BE2C (cell line): ENCODE results near the gene ELMO1.

Experiments
- DNase-seq: peaks from one replicate; pipeline ENCODE4 v3.0.0-alpha.2; 2020
- H3K27me3 ChIP-seq: fragments of 250-450 bp; sonication (Bioruptor Pico); 2 replicates; pipeline ENCODE4 v1.5.1; 2020; ENCODE audit warnings: mild to moderate bottlenecking
- H3K36me3 ChIP-seq: fragments of 250-450 bp; sonication (Bioruptor Pico); 2 replicates; pipeline ENCODE4 v1.5.1; 2020; ENCODE audit warnings: mild to moderate bottlenecking
- H3K4me1 ChIP-seq: fragments of 250-450 bp; sonication (Bioruptor Pico); 2 replicates; pipeline ENCODE4 v1.5.1; 2020
- H3K4me3 ChIP-seq: 2 replicates; pipeline ENCODE4 v1.5.1; 2011; ENCODE audit warnings: low read depth, low read length
- H3K9me3 ChIP-seq: fragments of 250-450 bp; sonication (Bioruptor Pico); 2 replicates; pipeline ENCODE4 v1.5.1; 2020
- TF ChIP-seq, protein P1 (sequence below): IDR thresholded peaks from 2 replicates; pipeline ENCODE4 v1.5.1; 2012; ENCODE audit warnings: mild to moderate bottlenecking, low read depth, low read length

Gene ELMO1

GRCh38 chr7:36887233-36887632 lies 561.4 kb downstream of the ELMO1 start:
- Histone ChIP-seq H3K4me3 (no peak overlapping the region), H3K36me3 (no peaks in the 10 kb centered on the region), H3K27me3 (no peaks in the 10 kb centered on the region), H3K4me1 (peaks cover 14% of the 10 kb centered on the region), H3K9me3 (no peaks in the 10 kb centered on the region)
- DNase-seq = no peak
- TF ChIP-seq, protein P1, sequence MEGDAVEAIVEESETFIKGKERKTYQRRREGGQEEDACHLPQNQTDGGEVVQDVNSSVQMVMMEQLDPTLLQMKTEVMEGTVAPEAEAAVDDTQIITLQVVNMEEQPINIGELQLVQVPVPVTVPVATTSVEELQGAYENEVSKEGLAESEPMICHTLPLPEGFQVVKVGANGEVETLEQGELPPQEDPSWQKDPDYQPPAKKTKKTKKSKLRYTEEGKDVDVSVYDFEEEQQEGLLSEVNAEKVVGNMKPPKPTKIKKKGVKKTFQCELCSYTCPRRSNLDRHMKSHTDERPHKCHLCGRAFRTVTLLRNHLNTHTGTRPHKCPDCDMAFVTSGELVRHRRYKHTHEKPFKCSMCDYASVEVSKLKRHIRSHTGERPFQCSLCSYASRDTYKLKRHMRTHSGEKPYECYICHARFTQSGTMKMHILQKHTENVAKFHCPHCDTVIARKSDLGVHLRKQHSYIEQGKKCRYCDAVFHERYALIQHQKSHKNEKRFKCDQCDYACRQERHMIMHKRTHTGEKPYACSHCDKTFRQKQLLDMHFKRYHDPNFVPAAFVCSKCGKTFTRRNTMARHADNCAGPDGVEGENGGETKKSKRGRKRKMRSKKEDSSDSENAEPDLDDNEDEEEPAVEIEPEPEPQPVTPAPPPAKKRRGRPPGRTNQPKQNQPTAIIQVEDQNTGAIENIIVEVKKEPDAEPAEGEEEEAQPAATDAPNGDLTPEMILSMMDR = no peak

DNA sequence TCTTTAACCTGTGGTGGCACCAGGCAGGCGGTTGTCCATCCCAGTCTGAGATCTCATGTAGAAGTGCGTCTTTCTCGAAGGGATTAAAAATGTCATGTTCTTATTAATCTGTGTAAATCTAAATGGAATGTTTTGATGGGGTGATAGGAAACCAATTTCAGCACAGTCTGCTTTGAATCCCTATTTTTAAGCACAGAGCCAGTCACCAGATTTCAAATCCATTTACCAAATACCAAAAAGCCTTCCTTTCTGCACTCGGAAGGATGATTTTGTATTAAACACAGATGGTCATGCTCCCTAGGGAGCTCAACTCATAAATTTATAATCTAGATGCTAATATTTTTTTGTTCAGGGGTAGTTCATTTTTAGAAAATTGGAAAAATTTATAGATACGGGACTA lies 563.8 kb downstream of the ELMO1 start:
- H3K4me1 ChIP-seq = peaks cover 12% of the 10 kb centered on the region
- H3K27me3 ChIP-seq = no peaks in the 10 kb centered on the region
- H3K4me3 ChIP-seq = no peak overlapping the region
- H3K36me3 ChIP-seq = no peaks in the 10 kb centered on the region
- TF ChIP-seq, protein P1 = no peak
- H3K9me3 ChIP-seq = no peaks in the 10 kb centered on the region
- DNase-seq = no peak

GRCh38 chr7:36884351-36884750 lies 564.3 kb downstream of the ELMO1 start:
- Histone ChIP-seq H3K36me3 (no peaks in the 10 kb centered on the region), H3K27me3 (no peaks in the 10 kb centered on the region), H3K9me3 (no peaks in the 10 kb centered on the region), H3K4me3 (no peak overlapping the region), H3K4me1 (peaks cover 12% of the 10 kb centered on the region)
- TF ChIP-seq, protein P1 = no peak
- no peak for DNase-seq

GRCh38 chr7:36881233-36881874 lies 567.3 kb downstream of the ELMO1 start:
- no peaks in the 10 kb centered on the region for H3K9me3 ChIP-seq

GRCh38 chr7:36880108-36880507 lies 568.6 kb downstream of the ELMO1 start:
- Histone ChIP-seq H3K4me1 (peaks cover 5% of the 10 kb centered on the region), H3K9me3 (no peaks in the 10 kb centered on the region), H3K4me3 (no peak overlapping the region), H3K27me3 (no peaks in the 10 kb centered on the region), H3K36me3 (no peaks in the 10 kb centered on the region)
- TF ChIP-seq, protein P1 = no peak; the same call in 1 of the 2 replicates
- DNase-seq = no peak

More at GRCh38 chr7:36881233-36881874, 567.3 kb downstream of the ELMO1 start:
- DNase-seq = no peak
- no peaks in the 10 kb centered on the region for H3K27me3 ChIP-seq
- TF ChIP-seq, protein P1 = no peak
- no peaks in the 10 kb centered on the region for H3K36me3 ChIP-seq
- no peak overlapping the region for H3K4me3 ChIP-seq
- H3K4me1 ChIP-seq = peaks cover 5% of the 10 kb centered on the region

- Histone ChIP-seq H3K4me1 (no peaks in the 10 kb centered on the region), H3K36me3 (no peaks in the 10 kb centered on the region), H3K4me3 (no peak overlapping the region), H3K9me3 (no peaks in the 10 kb centered on the region), H3K27me3 (no peaks in the 10 kb centered on the region)
- TF ChIP-seq, protein P1 = no peak
- no peak for DNase-seq
These were observed 569.6 kb downstream of the ELMO1 start for GRCh38 chr7:36879021-36879420.
